HepG2 (cell line): ENCODE results near the gene WIPF2. TPM values are rescaled to one million over a fixed set of nuclear protein-coding genes. Genes with fewer than 3 reads are reported as not detected.

Experiments
- CERS6 ChIP-seq: sonication (generic); formaldehyde crosslinking; IDR thresholded peaks from 2 replicates; pipeline ENCODE4 v1.5.0; 2020; ENCODE audit warnings: missing genetic modification reagents
- CREB1 ChIP-seq, 2 experiments: fragments of 450-650 bp in 1 of 2; IDR thresholded peaks; 2 replicates each; pipeline ENCODE4 v1.6.1; 2016 to 2017; ENCODE audit warnings: control low read depth in 1 of 2, mild to moderate bottlenecking in 1 of 2, missing compliant biosample characterization in 1 of 2, missing genetic modification characterization in 1 of 2
- CTCF ChIP-seq: sonication (generic); formaldehyde crosslinking; IDR thresholded peaks from 2 replicates; pipeline ENCODE4 v1.5.0; 2020; ENCODE audit warnings: mild to moderate bottlenecking, missing genetic modification reagents, moderate library complexity
- FOXA3 ChIP-seq: IDR thresholded peaks from 2 replicates; pipeline ENCODE4 v1.6.1; 2016; ENCODE audit warnings: missing genetic modification reagents, missing compliant biosample characterization
- KLF13 ChIP-seq: sonication (generic); formaldehyde crosslinking; IDR thresholded peaks from 2 replicates; pipeline ENCODE4 v1.4.0; 2020; ENCODE audit warnings: mild to moderate bottlenecking, missing genetic modification reagents
- MTERF4 ChIP-seq: sonication (generic); formaldehyde crosslinking; IDR thresholded peaks from 2 replicates; pipeline ENCODE4 v1.8.0; 2023; ENCODE audit warnings: mild to moderate bottlenecking, missing genetic modification reagents
- NR2F1 ChIP-seq, 2 experiments: fragments of 450-650 bp in 1 of 2; formaldehyde crosslinking in 1 of 2; IDR thresholded peaks; 2 replicates each; pipeline versions ENCODE4 v1.5.0 to v1.6.1; 2016 to 2020; ENCODE audit warnings: mild to moderate bottlenecking in 1 of 2, missing compliant biosample characterization in 1 of 2, missing genetic modification reagents in 1 of 2, moderate library complexity in 1 of 2
- RCOR2 ChIP-seq: IDR thresholded peaks from 2 replicates; pipeline ENCODE4 v1.6.1; 2016; ENCODE audit warnings: missing biosample characterization, missing genetic modification reagents
- RFXANK ChIP-seq: IDR thresholded peaks from 2 replicates; pipeline ENCODE4 v1.6.1; 2016
- SMC3 ChIP-seq: IDR thresholded peaks from 2 replicates; pipeline ENCODE4 v1.6.1; 2011; ENCODE audit warnings: low read length, improper control_type of control experiment
- ZBED4 ChIP-seq: sonication (generic); formaldehyde crosslinking; IDR thresholded peaks from 2 replicates; pipeline ENCODE4 v1.4.0; 2020; ENCODE audit warnings: missing genetic modification reagents, borderline replicate concordance
- ZBTB39 ChIP-seq: sonication (generic); formaldehyde crosslinking; IDR thresholded peaks from 2 replicates; pipeline ENCODE4 v1.5.0; 2020; ENCODE audit warnings: missing genetic modification reagents
- ZMYM3 ChIP-seq: sonication (generic); formaldehyde crosslinking; IDR thresholded peaks from 2 replicates; pipeline ENCODE4 v1.5.1; 2020; ENCODE audit warnings: mild to moderate bottlenecking, missing genetic modification reagents
- ZNF333 ChIP-seq: sonication (generic); formaldehyde crosslinking; IDR thresholded peaks from 2 replicates; pipeline ENCODE4 v1.4.0; 2020; ENCODE audit warnings: mild to moderate bottlenecking, missing genetic modification reagents, borderline replicate concordance
- ZNF674 ChIP-seq: sonication (generic); formaldehyde crosslinking; IDR thresholded peaks from 2 replicates; pipeline ENCODE4 v1.5.0; 2020; ENCODE audit warnings: low read depth, mild to moderate bottlenecking, missing genetic modification reagents
- ZNF720 ChIP-seq: sonication (generic); formaldehyde crosslinking; IDR thresholded peaks from 2 replicates; pipeline ENCODE4 v1.4.0; 2020; ENCODE audit warnings: missing genetic modification reagents
- ZNF772 ChIP-seq: sonication (generic); formaldehyde crosslinking; IDR thresholded peaks from 2 replicates; pipeline ENCODE4 v1.5.0; 2020; ENCODE audit warnings: mild to moderate bottlenecking, missing genetic modification reagents
- ZSCAN21 ChIP-seq: sonication (generic); formaldehyde crosslinking; IDR thresholded peaks from 2 replicates; pipeline ENCODE4 v1.8.0; 2022; ENCODE audit warnings: mild to moderate bottlenecking, missing genetic modification reagents, moderate library complexity, borderline replicate concordance
- polyA plus RNA-seq, 8 experiments: library from polyadenylated mRNA; depleted of rRNA in 3 of 8; stranded (reverse) in 7 of 8; unstranded in 1 of 8; fragments of >200 nt; fragmentation: Illumina TruSeq in 4 of 8; extraction: Trizol in 4 of 8; gene quantifications; 2 replicates each; pipeline versions ENCODE4 v1.2.1 to v1.2.3, GENCODE V29; 2011 to 2016; ENCODE audit warnings: low read depth in 4 of 8, missing spikeins in 1 of 8, mixed read lengths in 1 of 8; ENCODE audit not compliant: insufficient read depth in 1 of 8
- total RNA-seq, 5 experiments: library from RNA; depleted of rRNA; stranded (reverse); fragments of >200 nt; fragmentation: Illumina TruSeq; extraction: Trizol; gene quantifications; 2 replicates each; pipeline ENCODE4 v1.2.3, GENCODE V29; 2016; ENCODE audit warnings: low read depth in 1 of 5

The WIPF2 gene
- total and polyA plus RNA-seq, 2 of the 13 experiments (the other 11 are each of a cell fraction or from before 2014, with no cell fraction given): 7.2 to 10.8 TPM

GRCh38 chr17:40317345-40317873 is 98.3 kb downstream of the WIPF2 start (continued):
- TF ChIP-seq ZBED4 (CRISPR knock-in tag): no peak
- 0 out of 2 replicates have a peak, but pooled peaks have one; percentile 43 for TF ChIP-seq ZNF674 (CRISPR knock-in tag)
- 0 out of 2 replicates have a peak, but pooled peaks have one; percentile 7 for TF ChIP-seq ZSCAN21 (CRISPR knock-in tag)
- peak; percentile 58 for TF ChIP-seq CTCF
- no peak for TF ChIP-seq CREB1 (IDR thresholded peaks at IDR 0.05)
- peak; percentile 35; the same call in 1 of the 2 replicates for TF ChIP-seq CREB1 (CRISPR knock-in tag; IDR thresholded peaks at IDR 0.05)
- no peak for TF ChIP-seq RFXANK
- TF ChIP-seq ZNF333 (CRISPR knock-in tag): 0 out of 2 replicates have a peak, but pooled peaks have one; percentile 14
- no peak for TF ChIP-seq CERS6 (CRISPR knock-in tag)
- TF ChIP-seq NR2F1 (CRISPR knock-in tag; IDR thresholded peaks at IDR 0.05): no peak
- 0 out of 2 replicates have a peak, but pooled peaks have one; percentile 43 for TF ChIP-seq KLF13 (CRISPR knock-in tag)
- TF ChIP-seq MTERF4 (CRISPR knock-in tag): 0 out of 2 replicates have a peak, but pooled peaks have one; percentile 34
- TF ChIP-seq RCOR2 (CRISPR knock-in tag): peak; percentile 18; the same call in 1 of the 2 replicates
- TF ChIP-seq SMC3: peak; percentile 15; the same call in 1 of the 2 replicates
- peak; percentile 88 for TF ChIP-seq ZMYM3 (CRISPR knock-in tag)
- TF ChIP-seq ZBTB39 (CRISPR knock-in tag): 0 out of 2 replicates have a peak, but pooled peaks have one; percentile 29
- TF ChIP-seq FOXA3 (CRISPR knock-in tag): no peak
- TF ChIP-seq ZNF772 (CRISPR knock-in tag): 0 out of 2 replicates have a peak, but pooled peaks have one; percentile 28
- TF ChIP-seq ZNF720 (CRISPR knock-in tag): no peak
